ENCODE results near the gene SEC14L6.

Gene SEC14L6

GRCh38 chr22:30535182-30535581, 11.4 kb downstream of the SEC14L6 start:
- no peak for TF ChIP-seq CTCF (conservative IDR thresholded peaks at IDR 0.05; ENCODE audit: control insufficient read depth, insufficient read depth, low read depth, low read length)
- DNase-seq (ENCODE audit: low read depth) = no peak
- no peak overlapping the region for H3K4me3 ChIP-seq (ENCODE audit: control insufficient read depth, low read depth, low read length)

- DNase-seq (ENCODE audit: low read depth) = no peak
- H3K4me3 ChIP-seq (ENCODE audit: control insufficient read depth, low read depth, low read length) = no peak overlapping the region
- TF ChIP-seq CTCF (conservative IDR thresholded peaks at IDR 0.05; ENCODE audit: control insufficient read depth, insufficient read depth, low read depth, low read length) = no peak
Measured at GRCh38 chr22:30531651-30532608, 14.6 kb downstream of the SEC14L6 start.

GRCh38 chr22:30526656-30527055, 19.9 kb downstream of the SEC14L6 start:
- DNase-seq (ENCODE audit: low read depth) = no peak
- TF ChIP-seq CTCF (conservative IDR thresholded peaks at IDR 0.05; ENCODE audit: control insufficient read depth, insufficient read depth, low read depth, low read length) = no peak
- H3K4me3 ChIP-seq (ENCODE audit: control insufficient read depth, low read depth, low read length) = no peak overlapping the region

GRCh38 chr22:30523646-30524489, 22.7 kb downstream of the SEC14L6 start:
- no peak for TF ChIP-seq CTCF (conservative IDR thresholded peaks at IDR 0.05; ENCODE audit: control insufficient read depth, insufficient read depth, low read depth, low read length)
- no peak for DNase-seq (ENCODE audit: low read depth)
- H3K4me3 ChIP-seq (ENCODE audit: control insufficient read depth, low read depth, low read length) = no peak overlapping the region

- DNase-seq (ENCODE audit: low read depth) = no peak
- H3K4me3 ChIP-seq (ENCODE audit: control insufficient read depth, low read depth, low read length) = no peak overlapping the region
- no peak for TF ChIP-seq CTCF (conservative IDR thresholded peaks at IDR 0.05; ENCODE audit: control insufficient read depth, insufficient read depth, low read depth, low read length)
Measured at GRCh38 chr22:30521368-30522156, 25.0 kb downstream of the SEC14L6 start.

GRCh38 chr22:30519842-30520425, 26.6 kb downstream of the SEC14L6 start:
- H3K4me3 ChIP-seq (ENCODE audit: control insufficient read depth, low read depth, low read length) = no peak overlapping the region
- no peak for TF ChIP-seq CTCF (conservative IDR thresholded peaks at IDR 0.05; ENCODE audit: control insufficient read depth, insufficient read depth, low read depth, low read length)
- DNase-seq (ENCODE audit: low read depth) = no peak
